ENCODE data around the gene SND1.
A peak's percentile ranks its signal among the peaks of the same experiment; 100 is the strongest.
"Not testable (repeated sequence)": the region's sequence is repeated elsewhere in the genome, so short reads cannot be mapped to it uniquely, and the experiment has no call there.

The SND1 gene

GRCh38 chr7:127652333-127653248 lies 597 bp downstream of the SND1 start:
- peak; percentile 27 for DNase-seq (ENCODE audit: low read depth)

GRCh38 chr7:127653396-127653795 lies 1.4 kb downstream of the SND1 start:
- no peak for DNase-seq (ENCODE audit: low read depth)

- peak; percentile 58 for DNase-seq (ENCODE audit: low read depth)
Observed at GRCh38 chr7:127654404-127655394, 2.7 kb downstream of the SND1 start.

GRCh38 chr7:127655720-127656119 lies 3.7 kb downstream of the SND1 start:
- peak; percentile 66 for DNase-seq (ENCODE audit: low read depth)

GRCh38 chr7:127657500-127657899 lies 5.5 kb downstream of the SND1 start:
- no peak for DNase-seq (ENCODE audit: low read depth)

- DNase-seq (ENCODE audit: low read depth), result no peak
Observed at GRCh38 chr7:127658970-127659630, 7.1 kb downstream of the SND1 start.

GRCh38 chr7:127665922-127666321 lies 13.9 kb downstream of the SND1 start:
- no peak for DNase-seq (ENCODE audit: low read depth)

- no peak for DNase-seq (ENCODE audit: low read depth)
Observed at GRCh38 chr7:127666602-127667001, 14.6 kb downstream of the SND1 start.

- DNase-seq (ENCODE audit: low read depth), result peak; percentile 47
Observed at GRCh38 chr7:127667017-127667670, 15.2 kb downstream of the SND1 start.

GRCh38 chr7:127667759-127668530 lies 16.0 kb downstream of the SND1 start:
- no peak for DNase-seq (ENCODE audit: low read depth)

GRCh38 chr7:127671341-127671740 lies 19.3 kb downstream of the SND1 start:
- no peak for DNase-seq (ENCODE audit: low read depth)

GRCh38 chr7:127673902-127674301 lies 21.9 kb downstream of the SND1 start:
- no peak for DNase-seq (ENCODE audit: low read depth)

- no peak for DNase-seq (ENCODE audit: low read depth)
Observed at GRCh38 chr7:127674361-127674760, 22.4 kb downstream of the SND1 start.

GRCh38 chr7:127674923-127675322 lies 22.9 kb downstream of the SND1 start:
- not testable (repeated sequence) for DNase-seq (ENCODE audit: low read depth)

GRCh38 chr7:127675721-127676120 lies 23.7 kb downstream of the SND1 start:
- DNase-seq (ENCODE audit: low read depth), result no peak

- DNase-seq (ENCODE audit: low read depth), result no peak
Observed at GRCh38 chr7:127677433-127678230, 25.6 kb downstream of the SND1 start.

GRCh38 chr7:127678337-127678736 lies 26.3 kb downstream of the SND1 start:
- no peak for DNase-seq (ENCODE audit: low read depth)

- DNase-seq (ENCODE audit: low read depth), result peak; percentile 41
Observed at GRCh38 chr7:127678947-127679346, 27.0 kb downstream of the SND1 start.

- no peak for DNase-seq (ENCODE audit: low read depth)
Observed at GRCh38 chr7:127680983-127681382, 29.0 kb downstream of the SND1 start.

GRCh38 chr7:127682140-127682539 lies 30.1 kb downstream of the SND1 start:
- DNase-seq (ENCODE audit: low read depth), result no peak
